ENCODE data around the gene RIPPLY3.

DNA sequence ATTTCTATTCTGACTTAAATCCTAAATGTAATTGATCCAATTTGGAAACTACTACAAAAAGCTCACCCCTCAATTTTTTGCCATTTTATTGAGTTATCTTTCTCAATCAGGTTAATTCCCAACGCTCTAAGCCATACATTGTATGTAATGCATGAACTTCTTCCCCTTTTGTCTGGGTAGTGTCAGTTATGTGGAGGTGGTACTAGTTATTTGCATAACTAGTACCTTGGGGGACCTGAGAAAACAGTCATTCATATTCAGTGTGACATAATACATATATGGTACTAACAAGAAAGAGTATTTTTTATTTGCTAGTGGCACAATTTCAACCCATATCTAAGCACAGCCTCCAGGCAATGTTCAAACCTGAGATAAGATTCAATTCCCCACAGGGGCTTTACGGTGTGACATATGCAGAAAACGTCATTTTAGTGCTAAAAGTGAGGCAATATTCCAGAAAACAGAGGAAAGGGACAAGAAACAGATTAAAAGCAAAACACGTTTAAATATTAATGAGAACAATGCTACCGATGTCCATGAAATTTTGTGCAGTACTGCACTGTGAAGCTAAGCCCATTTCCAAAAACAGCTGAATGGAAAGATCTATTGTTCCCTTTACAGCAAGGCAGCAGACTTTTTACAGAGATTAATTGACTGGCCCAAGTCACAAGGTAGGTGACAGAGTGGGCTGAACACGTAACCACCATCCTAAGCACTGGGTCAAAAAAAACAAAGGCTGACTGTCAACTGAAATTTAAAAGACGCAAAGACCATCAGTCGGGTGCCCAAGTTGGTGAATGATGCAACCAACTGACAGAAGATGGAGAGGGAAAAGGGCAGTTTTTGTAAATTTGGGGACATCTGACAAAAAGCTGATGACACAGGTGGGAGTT is 41.4 kb upstream of the RIPPLY3 start:
- TF ChIP-seq, protein P1, sequence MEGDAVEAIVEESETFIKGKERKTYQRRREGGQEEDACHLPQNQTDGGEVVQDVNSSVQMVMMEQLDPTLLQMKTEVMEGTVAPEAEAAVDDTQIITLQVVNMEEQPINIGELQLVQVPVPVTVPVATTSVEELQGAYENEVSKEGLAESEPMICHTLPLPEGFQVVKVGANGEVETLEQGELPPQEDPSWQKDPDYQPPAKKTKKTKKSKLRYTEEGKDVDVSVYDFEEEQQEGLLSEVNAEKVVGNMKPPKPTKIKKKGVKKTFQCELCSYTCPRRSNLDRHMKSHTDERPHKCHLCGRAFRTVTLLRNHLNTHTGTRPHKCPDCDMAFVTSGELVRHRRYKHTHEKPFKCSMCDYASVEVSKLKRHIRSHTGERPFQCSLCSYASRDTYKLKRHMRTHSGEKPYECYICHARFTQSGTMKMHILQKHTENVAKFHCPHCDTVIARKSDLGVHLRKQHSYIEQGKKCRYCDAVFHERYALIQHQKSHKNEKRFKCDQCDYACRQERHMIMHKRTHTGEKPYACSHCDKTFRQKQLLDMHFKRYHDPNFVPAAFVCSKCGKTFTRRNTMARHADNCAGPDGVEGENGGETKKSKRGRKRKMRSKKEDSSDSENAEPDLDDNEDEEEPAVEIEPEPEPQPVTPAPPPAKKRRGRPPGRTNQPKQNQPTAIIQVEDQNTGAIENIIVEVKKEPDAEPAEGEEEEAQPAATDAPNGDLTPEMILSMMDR (IDR thresholded peaks at IDR 0.05; ENCODE audit: insufficient read depth, low read depth, low read length), result no peak
- TF ChIP-seq EZH2 (IDR thresholded peaks at IDR 0.05; ENCODE audit: insufficient read depth, low read length), result no peak
